H9 (cell line): ENCODE measurements around the gene PKN1. TPM values are rescaled to one million over a fixed set of nuclear protein-coding genes. Genes with fewer than 3 reads are reported as not detected.

ENCODE experiments used
- DNase-seq: peaks from one replicate; pipeline ENCODE4 v3.0.0-alpha.2; 2017
- H2AFZ ChIP-seq: one replicate; pipeline ENCODE4 v1.6.1; 2013; ENCODE audit warnings: mild to moderate bottlenecking, low read length, control low read depth, moderate library complexity
- H2AK5ac ChIP-seq: 2 replicates; pipeline ENCODE4 v1.6.1; 2013; ENCODE audit warnings: low read length, control low read depth, mixed read lengths; ENCODE audit not compliant: insufficient read length
- H2BK120ac ChIP-seq: one replicate; pipeline ENCODE4 v1.6.1; 2013; ENCODE audit warnings: low read depth, mild to moderate bottlenecking, low read length, control low read depth, inconsistent platforms; ENCODE audit not compliant: poor library complexity, severe bottlenecking
- H2BK12ac ChIP-seq: 2 replicates; pipeline ENCODE4 v1.6.1; 2013; ENCODE audit warnings: low read length, control low read depth, mixed read lengths, low read depth; ENCODE audit not compliant: insufficient read length
- H2BK15ac ChIP-seq: 2 replicates; pipeline ENCODE4 v1.6.1; 2013; ENCODE audit warnings: low read depth, low read length, control low read depth
- H2BK20ac ChIP-seq: one replicate; pipeline ENCODE4 v1.6.1; 2013; ENCODE audit warnings: low read depth, mild to moderate bottlenecking, low read length, control low read depth, inconsistent platforms; ENCODE audit not compliant: poor library complexity, severe bottlenecking
- H2BK5ac ChIP-seq: 2 replicates; pipeline ENCODE4 v1.6.1; 2013; ENCODE audit warnings: low read length, control low read depth, mixed read lengths; ENCODE audit not compliant: insufficient read length
- H3K14ac ChIP-seq: 2 replicates; pipeline ENCODE4 v1.6.1; 2013; ENCODE audit warnings: low read length, control low read depth; ENCODE audit not compliant: insufficient read depth
- H3K18ac ChIP-seq: 2 replicates; pipeline ENCODE4 v1.6.1; 2013; ENCODE audit warnings: low read depth, mild to moderate bottlenecking, mixed read lengths, low read length, control low read depth; ENCODE audit not compliant: insufficient read length
- H3K23ac ChIP-seq: 2 replicates; pipeline ENCODE4 v1.6.1; 2013; ENCODE audit warnings: low read length, control low read depth, mixed read lengths, low read depth; ENCODE audit not compliant: insufficient read length
- H3K23me2 ChIP-seq: 2 replicates; pipeline ENCODE4 v1.6.1; 2013; ENCODE audit warnings: low read depth, mild to moderate bottlenecking, mixed read lengths, low read length, control low read depth; ENCODE audit not compliant: insufficient read length, poor library complexity, severe bottlenecking
- H3K27ac ChIP-seq: 2 replicates; pipeline ENCODE4 v1.5.1; 2013; ENCODE audit warnings: low read length, control low read depth, mixed read lengths, low read depth; ENCODE audit not compliant: insufficient read length
- H3K27me3 ChIP-seq: 2 replicates; pipeline ENCODE4 v1.6.1; 2013; ENCODE audit warnings: low read length, control low read depth, inconsistent platforms; ENCODE audit not compliant: insufficient read depth
- H3K4ac ChIP-seq: 2 replicates; pipeline ENCODE4 v1.6.1; 2013; ENCODE audit warnings: low read depth, mild to moderate bottlenecking, control low read depth, inconsistent platforms, low read length, moderate library complexity
- H3K4me1 ChIP-seq: 2 replicates; pipeline ENCODE4 v1.6.1; 2013; ENCODE audit warnings: low read length, control low read depth, inconsistent platforms; ENCODE audit not compliant: insufficient read depth
- H3K4me2 ChIP-seq: 2 replicates; pipeline ENCODE4 v1.6.1; 2013; ENCODE audit warnings: low read length, control low read depth, mixed read lengths; ENCODE audit not compliant: insufficient read length, insufficient read depth
- H3K56ac ChIP-seq: 2 replicates; pipeline ENCODE4 v1.6.1; 2013; ENCODE audit warnings: low read depth, mild to moderate bottlenecking, mixed read lengths, low read length, control low read depth; ENCODE audit not compliant: insufficient read length
- H3K79me1 ChIP-seq: 2 replicates; pipeline ENCODE4 v1.6.1; 2013; ENCODE audit warnings: low read depth, mild to moderate bottlenecking, moderate library complexity, low read length, control low read depth, inconsistent platforms; ENCODE audit not compliant: insufficient read depth, poor library complexity, severe bottlenecking
- H3K79me2 ChIP-seq: 2 replicates; pipeline ENCODE4 v1.6.1; 2013; ENCODE audit warnings: low read length, control low read depth, inconsistent platforms; ENCODE audit not compliant: insufficient read depth
- H3K9ac ChIP-seq: 2 replicates; pipeline ENCODE4 v1.6.1; 2013; ENCODE audit warnings: low read length, control low read depth, mixed read lengths; ENCODE audit not compliant: insufficient read length; ENCODE audit errors: extremely low read depth
- H3K9me3 ChIP-seq: one replicate; pipeline ENCODE4 v1.6.1; 2013; ENCODE audit warnings: low read depth, low read length, inconsistent platforms; ENCODE audit not compliant: control insufficient read depth
- H3T11ph ChIP-seq: one replicate; pipeline ENCODE4 v1.6.1; 2013; ENCODE audit warnings: mild to moderate bottlenecking, low read length, control low read depth, inconsistent platforms
- H4K20me1 ChIP-seq: one replicate; pipeline ENCODE4 v1.6.1; 2013; ENCODE audit not compliant: control insufficient read depth, insufficient read length, insufficient read depth
- H4K5ac ChIP-seq: 2 replicates; pipeline ENCODE4 v1.6.1; 2013; ENCODE audit warnings: low read depth, mild to moderate bottlenecking, mixed read lengths, low read length, control low read depth; ENCODE audit not compliant: insufficient read length
- H4K8ac ChIP-seq: replicated peaks from 2 replicates; pipeline ENCODE4 v1.6.1; 2013; ENCODE audit warnings: low read length, control low read depth, mixed read lengths, low read depth; ENCODE audit not compliant: insufficient read length
- H4K91ac ChIP-seq: 2 replicates; pipeline ENCODE4 v1.6.1; 2013; ENCODE audit warnings: low read depth, mild to moderate bottlenecking, moderate library complexity, mixed read lengths, low read length, control low read depth; ENCODE audit not compliant: insufficient read length
- H3K27ac Mint-ChIP-seq, 3 experiments: 2 replicates in 2 of 3; 3 replicates in 1 of 3; pipeline ENCODE4 v1.8.0; 2020 to 2021; ENCODE audit warnings: mixed read lengths in 3 of 3, mild to moderate bottlenecking in 1 of 3, moderate library complexity in 1 of 3
- H3K27me3 Mint-ChIP-seq: 2 replicates; pipeline ENCODE4 v1.8.0; 2021; ENCODE audit warnings: low read depth, mild to moderate bottlenecking, moderate library complexity, mixed read lengths
- H3K36me3 Mint-ChIP-seq, 3 experiments: 2 replicates in 2 of 3; 3 replicates in 1 of 3; pipeline ENCODE4 v1.8.0; 2020 to 2021; ENCODE audit warnings: low read depth in 3 of 3, mixed read lengths in 3 of 3; ENCODE audit not compliant: insufficient read depth in 1 of 3
- H3K4me1 Mint-ChIP-seq, 2 experiments: 2 replicates each; pipeline ENCODE4 v1.8.0; 2020; ENCODE audit warnings: mixed read lengths in 2 of 2
- H3K4me3 Mint-ChIP-seq, 2 experiments: 2 replicates in 1 of 2; 3 replicates in 1 of 2; pipeline ENCODE4 v1.8.0; 2020 to 2021; ENCODE audit warnings: mild to moderate bottlenecking in 2 of 2, mixed read lengths in 2 of 2, moderate library complexity in 1 of 2
- H3K9me3 Mint-ChIP-seq, 2 experiments: 2 replicates in 1 of 2; 3 replicates in 1 of 2; pipeline ENCODE4 v1.8.0; 2020; ENCODE audit warnings: mild to moderate bottlenecking in 2 of 2, mixed read lengths in 2 of 2, moderate library complexity in 1 of 2
- CTCF ChIP-seq: fragments of 200-600 bp; sonication (generic); conservative IDR thresholded peaks from 3 replicates; pipeline ENCODE4 v1.8.0; 2021; ENCODE audit warnings: antibody characterized with exemption, mild to moderate bottlenecking
- WGBS: extraction: QIAGEN DNeasy Blood & Tissue Kit; methylation state at CpG from one replicate; pipeline ENCODE4 v1.1.7; 2013; ENCODE audit warnings: missing lambda C conversion rate, low lambda C conversion rate, mixed read lengths; ENCODE audit not compliant: insufficient read length; ENCODE audit errors: extremely low coverage; 5-methylcytosine and 5-hydroxymethylcytosine counted together
- total RNA-seq: library from RNA; stranded (reverse); gene quantifications from 2 replicates; pipeline ENCODE4 v1.2.1, GENCODE V29; 2021

PKN1 gene
- total RNA-seq, 1 experiment from 2014 or later = 159 TPM

DNA sequence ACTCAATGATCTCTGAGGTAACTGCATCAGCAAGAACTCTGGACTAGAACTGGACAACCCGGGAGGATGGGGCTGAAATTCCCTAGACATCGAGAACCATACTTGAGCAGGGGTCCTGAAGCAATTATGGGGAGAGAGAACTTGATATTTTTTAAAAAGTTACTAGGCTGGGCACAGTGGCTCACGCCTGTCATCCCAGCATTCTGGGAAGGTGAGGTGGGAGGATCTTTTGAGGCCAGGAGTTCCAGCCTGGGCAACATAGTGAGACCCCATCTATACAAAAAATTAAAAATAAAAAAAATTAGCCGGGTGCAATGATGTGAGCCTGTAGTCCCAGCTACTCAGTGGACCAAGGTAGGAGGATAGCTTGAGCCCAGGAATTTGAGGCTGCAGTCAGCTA lies 87.4 kb downstream of the PKN1 start:
- peaks cover 26 to 30% of the 10 kb centered on the region in 2 experiments for H3K4me1 Mint-ChIP-seq
- H3K79me2 ChIP-seq = peaks cover 14% of the 10 kb centered on the region; the same call in 1 of the 2 replicates
- H3K27me3 Mint-ChIP-seq = no peaks in the 10 kb centered on the region; the same call in 1 of the 2 replicates
- no peak overlapping the region for H3K27ac ChIP-seq
- no peak overlapping the region for H3K23ac ChIP-seq
- H2BK12ac ChIP-seq = no peak overlapping the region
- no peak for DNase-seq
- no peak overlapping the region for H3K4me3 Mint-ChIP-seq
- no peak overlapping the region for H3K9ac ChIP-seq
- H3T11ph ChIP-seq = no peak overlapping the region
- no peak for TF ChIP-seq CTCF
- H4K8ac ChIP-seq = no peak overlapping the region
- H3K79me1 ChIP-seq = peaks cover 9% of the 10 kb centered on the region
- H2BK15ac ChIP-seq = no peak overlapping the region
- no peak overlapping the region for H3K4ac ChIP-seq
- no peak overlapping the region for H2BK20ac ChIP-seq
- H2AFZ ChIP-seq = no peak overlapping the region
- no peaks in the 10 kb centered on the region for H4K20me1 ChIP-seq
- peaks cover 9% of the 10 kb centered on the region for H3K23me2 ChIP-seq
- H4K5ac ChIP-seq = no peak overlapping the region
- H3K36me3 Mint-ChIP-seq = peaks cover 16 to 18% (median 16%) of the 10 kb centered on the region in 3 experiments; a peak in 6 of 7 replicates
- no peak overlapping the region for H3K4me2 ChIP-seq
- H3K18ac ChIP-seq = no peak overlapping the region
- H3K14ac ChIP-seq = no peak overlapping the region
- no peak overlapping the region for H2BK5ac ChIP-seq
- no peak overlapping the region for H2BK120ac ChIP-seq
- no peak overlapping the region for H2AK5ac ChIP-seq
- H4K91ac ChIP-seq = no peak overlapping the region
- no peaks in the 10 kb centered on the region for H3K4me1 ChIP-seq
- H3K9me3 ChIP-seq = no peaks in the 10 kb centered on the region
- no peak overlapping the region for H3K56ac ChIP-seq
- H3K27ac Mint-ChIP-seq = no peak overlapping the region
- no CpG with 5 or more reads among the region's 4 CpGs for WGBS
- no peaks in the 10 kb centered on the region for H3K27me3 ChIP-seq
- H3K9me3 Mint-ChIP-seq = no peaks in the 10 kb centered on the region

Other genes starting within 250 kb of the PKN1 start
- gene ADGRL1, start 227.1 kb upstream of the PKN1 start, total RNA-seq = 116 and 117 TPM in 2 replicates
- gene ADGRE5, start 51.9 kb upstream of the PKN1 start, total RNA-seq = 0.96 and 0.97 TPM in 2 replicates
- 137 and 145 TPM in 2 replicates for gene DDX39A, start 14.0 kb upstream of the PKN1 start, total RNA-seq
- gene PTGER1, start 42.0 kb downstream of the PKN1 start, total RNA-seq = 0.63 and 0.66 TPM in 2 replicates
- gene GIPC1, start 62.8 kb downstream of the PKN1 start, total RNA-seq = 70.6 and 75.0 TPM in 2 replicates
- gene DNAJB1, start 85.1 kb downstream of the PKN1 start, total RNA-seq = 77.7 and 87.0 TPM in 2 replicates
- gene TECR, start 96.3 kb downstream of the PKN1 start, total RNA-seq = 162 and 164 TPM in 2 replicates
- 155 and 161 TPM in 2 replicates for gene NDUFB7, start 138.8 kb downstream of the PKN1 start, total RNA-seq
- gene CLEC17A, start 149.8 kb downstream of the PKN1 start, total RNA-seq = not detected in 2 replicates
- not detected in 2 replicates for gene ADGRE3, start 241.5 kb downstream of the PKN1 start, total RNA-seq